ENCODE results near the gene AOC1. TPM values are rescaled to one million over a fixed set of nuclear protein-coding genes. Genes with fewer than 3 reads are reported as not detected.
"Not testable (repeated sequence)": the region's sequence is repeated elsewhere in the genome, so short reads cannot be mapped to it uniquely, and the experiment has no call there.

AOC1 gene
- total RNA-seq (2014; rRNA removed; shearing (Covaris generic); ENCODE audit: low replicate concordance): not detected in 2 replicates

GRCh38 chr7:150852371-150852905 lies at the start of gene AOC1:
TSS of gene AOC1 (plus strand) at chr7:150852517. CDS start at chr7:150856471, 3,954 bp downstream.
- H3K27me3 ChIP-seq: no peaks in the 10 kb centered on the region
- no peak within 1 kb of the TSS for H3K4me3 ChIP-seq
- no peaks in the 10 kb centered on the region for H3K36me3 ChIP-seq
- H3K9me3 ChIP-seq: no peaks in the 10 kb centered on the region
- no peak for DNase-seq

- Histone ChIP-seq H3K9me3 (no peaks in the 10 kb centered on the region), H3K4me3 (no peak overlapping the region), H3K27me3 (no peaks in the 10 kb centered on the region), H3K36me3 (no peaks in the 10 kb centered on the region)
- DNase-seq: no peak
These were observed 49.0 kb upstream of the AOC1 start for GRCh38 chr7:150803161-150803860.

GRCh38 chr7:150804802-150805201 lies 47.5 kb upstream of the AOC1 start:
- DNase-seq: no peak
- Histone ChIP-seq H3K4me3 (no peak overlapping the region), H3K36me3 (no peaks in the 10 kb centered on the region), H3K27me3 (no peaks in the 10 kb centered on the region), H3K9me3 (no peaks in the 10 kb centered on the region)

GRCh38 chr7:150805864-150806263 lies 46.5 kb upstream of the AOC1 start:
- Histone ChIP-seq H3K27me3 (no peaks in the 10 kb centered on the region), H3K4me3 (no peak overlapping the region), H3K9me3 (no peaks in the 10 kb centered on the region), H3K36me3 (no peaks in the 10 kb centered on the region)
- DNase-seq: no peak

GRCh38 chr7:150806454-150806853 lies 45.9 kb upstream of the AOC1 start:
- DNase-seq: no peak
- no peak overlapping the region for H3K4me3 ChIP-seq
- no peaks in the 10 kb centered on the region for H3K27me3 ChIP-seq
- H3K36me3 ChIP-seq: no peaks in the 10 kb centered on the region
- no peaks in the 10 kb centered on the region for H3K9me3 ChIP-seq

GRCh38 chr7:150806863-150807262 lies 45.5 kb upstream of the AOC1 start:
- no peak for DNase-seq
- Histone ChIP-seq H3K9me3 (no peaks in the 10 kb centered on the region), H3K36me3 (no peaks in the 10 kb centered on the region), H3K4me3 (no peak overlapping the region), H3K27me3 (no peaks in the 10 kb centered on the region)

- not testable (repeated sequence) for H3K4me3 ChIP-seq, H3K9me3 ChIP-seq, H3K27me3 ChIP-seq, H3K36me3 ChIP-seq, DNase-seq
These were observed 44.5 kb upstream of the AOC1 start for GRCh38 chr7:150807616-150808438.

- Histone ChIP-seq H3K9me3 (no peaks in the 10 kb centered on the region), H3K27me3 (no peaks in the 10 kb centered on the region), H3K4me3 (no peak overlapping the region), H3K36me3 (no peaks in the 10 kb centered on the region)
- no peak for DNase-seq
These were observed 37.9 kb upstream of the AOC1 start for GRCh38 chr7:150814328-150815001.

- Histone ChIP-seq H3K9me3 (no peaks in the 10 kb centered on the region), H3K27me3 (no peaks in the 10 kb centered on the region), H3K36me3 (no peaks in the 10 kb centered on the region), H3K4me3 (no peak overlapping the region)
- DNase-seq: no peak
These were observed 33.3 kb upstream of the AOC1 start for GRCh38 chr7:150818971-150819370.

- H3K4me3 ChIP-seq: no peak overlapping the region
- H3K36me3 ChIP-seq: no peaks in the 10 kb centered on the region
- no peaks in the 10 kb centered on the region for H3K27me3 ChIP-seq
- no peaks in the 10 kb centered on the region for H3K9me3 ChIP-seq
- DNase-seq: no peak
These were observed 32.2 kb upstream of the AOC1 start for GRCh38 chr7:150820148-150820547.

- Histone ChIP-seq H3K9me3 (no peaks in the 10 kb centered on the region), H3K36me3 (no peaks in the 10 kb centered on the region), H3K4me3 (no peak overlapping the region), H3K27me3 (no peaks in the 10 kb centered on the region)
- no peak for DNase-seq
These were observed 31.6 kb upstream of the AOC1 start for GRCh38 chr7:150820578-150821198.

GRCh38 chr7:150823043-150823442 lies 29.3 kb upstream of the AOC1 start:
- no peak for DNase-seq
- Histone ChIP-seq H3K9me3 (no peaks in the 10 kb centered on the region), H3K4me3 (no peak overlapping the region), H3K36me3 (no peaks in the 10 kb centered on the region), H3K27me3 (no peaks in the 10 kb centered on the region)

- Histone ChIP-seq H3K9me3 (no peaks in the 10 kb centered on the region), H3K36me3 (no peaks in the 10 kb centered on the region), H3K4me3 (no peak overlapping the region), H3K27me3 (no peaks in the 10 kb centered on the region)
- peak; percentile 10 for DNase-seq
These were observed 28.7 kb upstream of the AOC1 start for GRCh38 chr7:150823484-150824126.

GRCh38 chr7:150824379-150825177 lies 27.7 kb upstream of the AOC1 start:
- H3K9me3 ChIP-seq: no peaks in the 10 kb centered on the region
- H3K36me3 ChIP-seq: no peaks in the 10 kb centered on the region
- no peak for DNase-seq
- no peak overlapping the region for H3K4me3 ChIP-seq
- no peaks in the 10 kb centered on the region for H3K27me3 ChIP-seq

GRCh38 chr7:150826061-150826849 lies 26.1 kb upstream of the AOC1 start:
- H3K4me3 ChIP-seq: no peak overlapping the region
- no peak for DNase-seq
- H3K27me3 ChIP-seq: no peaks in the 10 kb centered on the region
- H3K36me3 ChIP-seq: no peaks in the 10 kb centered on the region
- no peaks in the 10 kb centered on the region for H3K9me3 ChIP-seq

Measured in MG63 (cell line).